ENCODE data around the gene EZR. TPM values are rescaled to one million over a fixed set of nuclear protein-coding genes. Genes with fewer than 3 reads are reported as not detected.

The EZR gene
- polyA plus RNA-seq, 1 donor (not counting 4 experiments of a cell fraction or from before 2014, with no cell fraction given) = 277 TPM

GRCh38 chr6:158812611-158813010, 6.6 kb downstream of the EZR start:
- dilution Hi-C loops (cut with MboI; ENCODE audit: extremely low pct_ligation_motif_present, low sequenced_read_pairs) = no loop called here
- no peaks in the 10 kb centered on the region for H3K9me3 ChIP-seq (ENCODE audit: control insufficient read depth, low read depth, low read length)
- H3K27ac ChIP-seq (ENCODE audit: control insufficient read depth, insufficient read depth, low read length) = peak overlapping the region; percentile 52
- H2AFZ ChIP-seq (ENCODE audit: control insufficient read depth, low read length) = no peak overlapping the region
- DNase-seq (ENCODE audit: low read depth, low spot score) = no peak
- peaks cover 21 to 63% of the 10 kb centered on the region in 2 experiments for H3K36me3 ChIP-seq (ENCODE audit: control insufficient read depth in 2 of 2, extremely low read depth in 1 of 2, insufficient read depth in 2 of 2, low read length in 2 of 2)
- H3K4me3 ChIP-seq (ENCODE audit: control insufficient read depth in 2 of 3, extremely low read depth in 1 of 3, insufficient read depth in 2 of 3, low read depth in 1 of 3, low read length in 3 of 3) = peak overlapping the region in 1 of 3 experiments; percentile 8
- H3K9me1 ChIP-seq (ENCODE audit: control insufficient read depth, extremely low read depth, insufficient read depth, low read length) = peaks cover 2% of the 10 kb centered on the region
- no peak for FAIRE-seq
- TF ChIP-seq CTCF (optimal IDR thresholded peaks at IDR 0.05 in 1 of 3, IDR thresholded peaks at IDR 0.05 in 1 of 3, conservative IDR thresholded peaks at IDR 0.05 in 1 of 3; ENCODE audit: extremely low read depth in 1 of 3, insufficient read depth in 2 of 3, low read length in 3 of 3) = no peak
- TF ChIP-seq EZH2 (IDR thresholded peaks at IDR 0.05; ENCODE audit: low read length) = no peak
- peak overlapping the region; percentile 91 for H3K4me2 ChIP-seq (ENCODE audit: control insufficient read depth, extremely low read depth, insufficient read depth, low read depth, low read length)
- H3K9ac ChIP-seq (ENCODE audit: control insufficient read depth, extremely low read depth, insufficient read depth, low read length) = no peak overlapping the region
- H3K27me3 ChIP-seq (ENCODE audit: control insufficient read depth, extremely low read depth, insufficient read depth, low read length) = no peaks in the 10 kb centered on the region
- peaks cover 75% of the 10 kb centered on the region for H3K4me1 ChIP-seq (ENCODE audit: control insufficient read depth, extremely low read depth, insufficient read depth, low read length)
- H3K79me2 ChIP-seq (ENCODE audit: control insufficient read depth, insufficient read depth, low read length) = peaks cover 100% of the 10 kb centered on the region
- peaks cover 61% of the 10 kb centered on the region for H4K20me1 ChIP-seq (ENCODE audit: control insufficient read depth, extremely low read depth, insufficient read depth, low read length)

DNA sequence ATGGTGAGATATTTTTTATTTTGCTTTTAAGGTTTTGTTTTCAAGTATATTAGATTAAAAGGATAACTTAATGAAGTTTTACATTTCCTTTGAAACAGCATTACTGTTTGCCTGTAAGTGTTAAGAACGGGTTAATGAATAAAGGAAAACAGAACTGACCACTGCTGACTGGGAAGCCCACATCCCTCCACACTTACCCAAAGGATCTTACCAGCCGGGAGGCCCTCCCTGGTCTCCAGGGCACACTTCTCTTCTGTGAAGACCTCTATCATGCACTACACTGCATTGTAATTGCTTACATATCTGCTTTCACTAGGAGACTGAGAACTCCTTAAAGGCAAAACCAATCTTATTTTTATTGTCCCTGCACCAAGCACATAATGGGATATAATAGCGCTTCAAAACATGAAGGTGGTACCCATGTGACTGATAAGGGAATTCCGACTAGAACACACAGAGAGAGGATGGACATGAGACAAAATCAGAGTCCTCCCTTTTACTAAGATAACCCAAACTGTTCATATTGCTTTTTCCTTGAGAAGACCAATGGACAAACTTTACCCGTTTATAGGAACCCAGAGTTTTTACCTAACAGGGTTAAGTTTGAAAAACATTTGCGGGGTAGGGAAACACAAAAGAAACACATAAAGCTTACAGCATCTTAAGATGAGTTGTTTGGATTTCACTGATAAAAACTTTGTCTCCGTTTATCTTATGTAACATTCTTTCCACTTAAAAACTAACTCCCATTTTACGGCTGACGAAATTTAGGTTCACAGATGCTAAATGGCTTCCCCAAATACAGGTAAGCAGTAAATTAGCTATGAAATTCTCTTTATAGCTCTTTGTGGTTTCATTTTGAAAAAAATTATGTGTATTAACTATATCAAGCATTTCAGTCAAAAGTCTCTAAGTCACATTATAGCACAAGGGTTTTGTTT, 8.7 kb downstream of the EZR start:
- Histone ChIP-seq H3K27me3 (ENCODE audit: control insufficient read depth, extremely low read depth, insufficient read depth, low read length) (no peaks in the 10 kb centered on the region), H3K9me1 (ENCODE audit: control insufficient read depth, extremely low read depth, insufficient read depth, low read length) (peaks cover 4% of the 10 kb centered on the region), H3K79me2 (ENCODE audit: control insufficient read depth, insufficient read depth, low read length) (peaks cover 100% of the 10 kb centered on the region), H3K4me2 (ENCODE audit: control insufficient read depth, extremely low read depth, insufficient read depth, low read depth, low read length) (no peak overlapping the region), H2AFZ (ENCODE audit: control insufficient read depth, low read length) (no peak overlapping the region), H4K20me1 (ENCODE audit: control insufficient read depth, extremely low read depth, insufficient read depth, low read length) (peaks cover 45% of the 10 kb centered on the region), H3K27ac (ENCODE audit: control insufficient read depth, insufficient read depth, low read length) (peak overlapping the region; percentile 62), H3K9ac (ENCODE audit: control insufficient read depth, extremely low read depth, insufficient read depth, low read length) (no peak overlapping the region), H3K4me1 (ENCODE audit: control insufficient read depth, extremely low read depth, insufficient read depth, low read length) (peaks cover 79% of the 10 kb centered on the region), H3K4me3 (ENCODE audit: control insufficient read depth in 2 of 3, extremely low read depth in 1 of 3, insufficient read depth in 2 of 3, low read depth in 1 of 3, low read length in 3 of 3) (no peak overlapping the region), H3K9me3 (ENCODE audit: control insufficient read depth, low read depth, low read length) (no peaks in the 10 kb centered on the region), H3K36me3 (ENCODE audit: control insufficient read depth in 2 of 2, extremely low read depth in 1 of 2, insufficient read depth in 2 of 2, low read length in 2 of 2) (peaks cover 21 to 54% of the 10 kb centered on the region in 2 experiments)
- dilution Hi-C loops (cut with MboI; ENCODE audit: extremely low pct_ligation_motif_present, low sequenced_read_pairs) = no loop called here
- DNase-seq (ENCODE audit: low read depth, low spot score) (no peak), FAIRE-seq (no peak)
- TF ChIP-seq EZH2 (IDR thresholded peaks at IDR 0.05; ENCODE audit: low read length) = no peak
- no peak for TF ChIP-seq CTCF (optimal IDR thresholded peaks at IDR 0.05 in 1 of 3, IDR thresholded peaks at IDR 0.05 in 1 of 3, conservative IDR thresholded peaks at IDR 0.05 in 1 of 3; ENCODE audit: extremely low read depth in 1 of 3, insufficient read depth in 2 of 3, low read length in 3 of 3)
